ENCODE results near the gene ZNF841. TPM values are rescaled to one million over a fixed set of nuclear protein-coding genes. Genes with fewer than 3 reads are reported as not detected.

Gene ZNF841
- total and polyA plus RNA-seq, 12 donors = 9.2 to 34.1 (median 20.4) TPM

DNA sequence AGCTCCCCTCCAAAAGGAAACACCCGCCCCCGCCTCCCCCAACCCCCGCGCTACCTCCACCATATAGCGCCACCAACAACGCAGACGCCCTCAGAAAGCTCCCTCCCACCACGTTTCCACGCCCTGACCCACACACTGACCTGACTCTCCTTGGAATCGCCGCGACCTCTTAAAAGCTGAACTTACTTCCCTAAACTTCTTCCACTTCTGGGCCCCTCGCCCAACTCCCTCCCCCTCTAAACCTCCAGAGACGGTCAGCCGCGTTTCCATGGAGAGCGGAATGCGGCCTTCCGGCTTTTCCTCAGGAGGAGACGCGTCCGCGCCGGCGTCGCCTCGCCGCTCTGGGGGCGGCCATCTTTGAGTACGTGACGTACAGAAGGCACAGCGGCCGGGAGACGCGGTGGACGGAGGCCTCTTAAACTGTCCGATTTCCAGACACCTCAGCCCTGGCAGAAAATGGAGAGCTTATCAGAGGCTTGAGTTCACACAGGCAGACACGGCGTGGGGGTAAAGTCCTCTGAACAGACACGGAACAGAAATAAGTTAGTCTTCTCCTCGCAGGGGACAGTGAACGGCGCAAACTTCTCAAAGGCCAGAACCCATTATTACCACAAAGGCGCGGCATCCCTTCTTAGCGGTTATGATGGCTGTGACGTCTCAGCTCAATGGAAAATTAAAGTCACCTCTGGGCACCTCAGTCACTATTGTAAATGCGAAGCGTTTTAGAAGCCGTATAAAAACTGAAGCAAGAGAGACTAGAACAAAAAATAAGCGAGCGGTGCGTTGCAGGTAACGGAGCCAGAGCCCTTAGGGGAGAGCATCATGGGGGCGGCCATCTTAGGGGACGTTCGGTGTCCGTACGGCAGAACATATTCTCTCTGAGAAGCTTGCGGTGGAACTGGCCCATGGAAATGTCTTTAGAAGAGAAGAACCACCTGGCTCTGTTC, 46.7 kb downstream of the ZNF841 start, which contains the start of gene ZNF432:
Gene ZNF432 (minus strand): TSS at position 284 of the 947 bp plus-strand sequence. CDS start 1,970 bp downstream, outside the sequence.
- H3K36me3 ChIP-seq (replicated peaks in 1 of 2) = peaks cover 0 to 14% of the 10 kb centered on the region in 2 donors
- peak within 1 kb of the TSS; percentile 91 to 98 (median 96) for H3K27ac ChIP-seq
- H3K4me3 ChIP-seq = peak within 1 kb of the TSS; percentile 19 to 76 (median 56)
- TF ChIP-seq, protein P1, sequence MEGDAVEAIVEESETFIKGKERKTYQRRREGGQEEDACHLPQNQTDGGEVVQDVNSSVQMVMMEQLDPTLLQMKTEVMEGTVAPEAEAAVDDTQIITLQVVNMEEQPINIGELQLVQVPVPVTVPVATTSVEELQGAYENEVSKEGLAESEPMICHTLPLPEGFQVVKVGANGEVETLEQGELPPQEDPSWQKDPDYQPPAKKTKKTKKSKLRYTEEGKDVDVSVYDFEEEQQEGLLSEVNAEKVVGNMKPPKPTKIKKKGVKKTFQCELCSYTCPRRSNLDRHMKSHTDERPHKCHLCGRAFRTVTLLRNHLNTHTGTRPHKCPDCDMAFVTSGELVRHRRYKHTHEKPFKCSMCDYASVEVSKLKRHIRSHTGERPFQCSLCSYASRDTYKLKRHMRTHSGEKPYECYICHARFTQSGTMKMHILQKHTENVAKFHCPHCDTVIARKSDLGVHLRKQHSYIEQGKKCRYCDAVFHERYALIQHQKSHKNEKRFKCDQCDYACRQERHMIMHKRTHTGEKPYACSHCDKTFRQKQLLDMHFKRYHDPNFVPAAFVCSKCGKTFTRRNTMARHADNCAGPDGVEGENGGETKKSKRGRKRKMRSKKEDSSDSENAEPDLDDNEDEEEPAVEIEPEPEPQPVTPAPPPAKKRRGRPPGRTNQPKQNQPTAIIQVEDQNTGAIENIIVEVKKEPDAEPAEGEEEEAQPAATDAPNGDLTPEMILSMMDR (IDR thresholded peaks at IDR 0.05) = no peak
- peak; percentile 54 to 90 for TF ChIP-seq POLR2A (IDR thresholded peaks at IDR 0.05)
- peaks cover 0 to 7% of the 10 kb centered on the region in 2 donors for H3K4me1 ChIP-seq (replicated peaks in 1 of 2)
- H3K27me3 ChIP-seq = no peaks in the 10 kb centered on the region
- peak; percentile 94 to 98 (median 96) for DNase-seq
- intact Hi-C loops (cut with DNase I) = no loop called here
- 0 to 1% (median 0%) methylated on average over 37 to 60 of the region's 60 CpGs for WGBS, 4 donors
- H3K9me3 ChIP-seq (replicated peaks in 1 of 3) = peaks cover 0 to 5% (median 0%) of the 10 kb centered on the region in 3 donors

DNA sequence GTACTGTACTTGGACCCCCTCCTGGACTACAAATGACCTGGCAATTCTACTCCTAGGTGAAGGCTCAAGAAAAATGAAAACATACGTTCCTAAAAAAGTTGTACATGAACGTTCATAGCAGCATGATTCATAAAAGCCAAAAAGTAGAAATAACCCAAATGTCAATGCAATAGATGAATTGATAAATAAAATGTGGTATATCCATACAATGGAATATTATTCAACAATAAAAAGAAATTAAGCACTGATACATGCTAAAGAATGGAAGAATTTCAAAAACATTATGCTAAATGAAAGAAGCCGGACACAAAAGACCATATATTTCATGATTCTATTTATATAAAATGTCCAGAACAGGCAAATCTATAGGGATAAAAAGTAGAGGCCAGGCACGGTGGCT, 56.4 kb downstream of the ZNF841 start:
- H3K4me1 ChIP-seq (replicated peaks in 1 of 2) = no peaks in the 10 kb centered on the region
- H3K27ac ChIP-seq = no peak overlapping the region
- intact Hi-C loops (cut with DNase I) = no loop called here
- WGBS, 4 donors = 93 to 99% (median 98%) methylated on average over 4 of the region's 4 CpGs
- H3K27me3 ChIP-seq = no peaks in the 10 kb centered on the region
- no peak for DNase-seq
- peaks cover 0 to 65% of the 10 kb centered on the region in 2 donors for H3K36me3 ChIP-seq (replicated peaks in 1 of 2)
- TF ChIP-seq POLR2A (IDR thresholded peaks at IDR 0.05) = no peak
- TF ChIP-seq, protein P1 (IDR thresholded peaks at IDR 0.05) = no peak
- no peak overlapping the region for H3K4me3 ChIP-seq
- peaks cover 0 to 48% (median 18%) of the 10 kb centered on the region in 3 donors for H3K9me3 ChIP-seq (replicated peaks in 1 of 3)

DNA sequence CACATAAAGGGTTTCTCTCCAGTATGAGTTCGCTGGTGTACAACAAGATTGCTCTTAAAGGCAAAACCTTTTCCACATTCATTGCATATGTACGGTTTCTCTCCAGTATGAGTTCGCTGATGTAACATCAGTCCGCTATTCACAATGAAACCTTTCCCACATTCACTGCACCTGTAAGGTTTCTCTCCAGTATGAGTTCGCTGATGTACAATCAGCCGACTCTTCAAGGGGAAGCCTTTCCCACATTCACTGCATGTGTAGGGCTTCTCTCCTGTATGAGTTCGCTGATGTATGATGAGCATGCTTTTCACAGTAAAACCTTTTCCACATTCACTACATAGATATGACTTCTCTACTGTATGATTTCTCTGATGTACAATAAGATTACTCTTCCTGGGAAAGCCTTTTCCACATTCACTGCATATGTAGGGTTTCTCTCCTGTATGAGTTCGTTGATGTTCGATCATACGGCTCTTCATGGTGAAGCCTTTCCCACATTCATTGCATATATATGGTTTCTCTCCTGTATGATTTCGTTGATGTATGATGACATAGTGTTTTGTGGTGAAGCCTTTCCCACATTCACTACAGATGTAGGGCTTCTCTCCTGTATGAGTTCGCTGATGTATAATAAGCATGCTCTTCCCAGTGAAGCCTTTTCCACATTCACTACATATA, 61.4 kb downstream of the ZNF841 start:
- H3K9me3 ChIP-seq (replicated peaks in 1 of 3) = peaks cover 0 to 87% (median 31%) of the 10 kb centered on the region in 3 donors
- TF ChIP-seq, protein P1 (IDR thresholded peaks at IDR 0.05) = no peak
- no peak for TF ChIP-seq POLR2A (IDR thresholded peaks at IDR 0.05)
- 96 to 99% (median 97%) methylated on average over 12 of the region's 12 CpGs for WGBS, 4 donors
- H3K27me3 ChIP-seq = no peaks in the 10 kb centered on the region
- intact Hi-C loops (cut with DNase I) = no loop called here
- H3K4me3 ChIP-seq = peak overlapping the region in 1 of 4 donors; percentile 9
- no peak for DNase-seq
- H3K4me1 ChIP-seq (replicated peaks in 1 of 2) = no peaks in the 10 kb centered on the region
- no peak overlapping the region for H3K27ac ChIP-seq
- peaks cover 0 to 36% of the 10 kb centered on the region in 2 donors for H3K36me3 ChIP-seq (replicated peaks in 1 of 2)

DNA sequence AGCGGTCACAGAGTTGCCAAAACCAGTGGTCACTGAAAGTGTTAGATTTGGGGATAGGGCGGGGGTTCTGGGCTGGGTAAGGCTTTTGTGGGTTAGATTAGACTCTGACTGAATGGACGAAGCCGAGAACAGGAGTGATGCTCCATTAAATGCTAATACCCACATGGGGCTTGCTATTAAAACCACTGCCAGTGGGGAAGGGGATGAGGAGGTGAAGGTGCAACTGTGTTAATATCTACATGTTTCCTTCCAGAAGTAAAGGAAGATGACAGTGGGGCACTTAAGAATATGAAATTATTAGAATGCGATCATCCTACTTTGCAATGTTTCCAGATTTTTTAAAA, 66.8 kb downstream of the ZNF841 start:
- TF ChIP-seq, protein P1 (IDR thresholded peaks at IDR 0.05) = no peak
- no peak for TF ChIP-seq POLR2A (IDR thresholded peaks at IDR 0.05)
- 16 to 19% (median 18%) methylated on average over 5 of the region's 5 CpGs for WGBS, 4 donors
- intact Hi-C loops (cut with DNase I) = no loop called here

More for the DNA sequence above, 66.8 kb downstream of the ZNF841 start:
- Histone ChIP-seq H3K4me1 (replicated peaks in 1 of 2) (peaks cover 0 to 15% of the 10 kb centered on the region in 2 donors), H3K36me3 (replicated peaks in 1 of 2) (peaks cover 0 to 18% of the 10 kb centered on the region in 2 donors), H3K9me3 (replicated peaks in 1 of 3) (peaks cover 0 to 36% (median 11%) of the 10 kb centered on the region in 3 donors), H3K27me3 (no peaks in the 10 kb centered on the region), H3K27ac (peak overlapping the region; percentile 88 to 96 (median 93)), H3K4me3 (peak overlapping the region; percentile 58 to 93 (median 70))
- DNase-seq = no peak

Data from adrenal gland (tissue), 12 donors.